ENCODE measurements around the gene DHX15.
A peak's percentile ranks its signal among the peaks of the same experiment; 100 is the strongest.

DHX15 gene

GRCh38 chr4:24544208-24544988 is 40.0 kb downstream of the DHX15 start:
- no peak for DNase-seq
- peaks cover 89% of the 10 kb centered on the region for H3K36me3 Mint-ChIP-seq (ENCODE audit: low read depth)
- H3K4me1 Mint-ChIP-seq (ENCODE audit: low read depth) = peaks cover 57% of the 10 kb centered on the region
- no peaks in the 10 kb centered on the region for H3K9me3 Mint-ChIP-seq
- no peak overlapping the region for H3K4me3 Mint-ChIP-seq
- H3K27me3 Mint-ChIP-seq = no peaks in the 10 kb centered on the region
- peak overlapping the region; percentile 11 for H3K27ac Mint-ChIP-seq

- H3K9me3 Mint-ChIP-seq = no peaks in the 10 kb centered on the region
- H3K36me3 Mint-ChIP-seq (ENCODE audit: low read depth) = peaks cover 97% of the 10 kb centered on the region
- H3K4me3 Mint-ChIP-seq = no peak overlapping the region
- peaks cover 24% of the 10 kb centered on the region for H3K4me1 Mint-ChIP-seq (ENCODE audit: low read depth)
- peak overlapping the region; percentile 44 for H3K27ac Mint-ChIP-seq
- no peak for DNase-seq
- H3K27me3 Mint-ChIP-seq = no peaks in the 10 kb centered on the region
Observed at GRCh38 chr4:24537025-24537424, 47.3 kb downstream of the DHX15 start.

- Mint-ChIP-seq H3K27ac (peak overlapping the region; percentile 27), H3K9me3 (no peaks in the 10 kb centered on the region), H3K4me3 (no peak overlapping the region), H3K27me3 (no peaks in the 10 kb centered on the region), H3K36me3 (ENCODE audit: low read depth) (peaks cover 96% of the 10 kb centered on the region), H3K4me1 (ENCODE audit: low read depth) (peaks cover 17% of the 10 kb centered on the region)
- DNase-seq = no peak
Observed at GRCh38 chr4:24535399-24535798, 49.0 kb downstream of the DHX15 start.

- DNase-seq = no peak
- Mint-ChIP-seq H3K9me3 (no peaks in the 10 kb centered on the region), H3K27me3 (no peaks in the 10 kb centered on the region), H3K4me1 (ENCODE audit: low read depth) (peaks cover 10% of the 10 kb centered on the region), H3K36me3 (ENCODE audit: low read depth) (peaks cover 96% of the 10 kb centered on the region), H3K4me3 (no peak overlapping the region), H3K27ac (no peak overlapping the region)
Observed at GRCh38 chr4:24533364-24533763, 51.0 kb downstream of the DHX15 start.

- Mint-ChIP-seq H3K4me1 (ENCODE audit: low read depth) (peaks cover 3% of the 10 kb centered on the region), H3K36me3 (ENCODE audit: low read depth) (peaks cover 98% of the 10 kb centered on the region), H3K27ac (no peak overlapping the region), H3K4me3 (no peak overlapping the region), H3K9me3 (no peaks in the 10 kb centered on the region), H3K27me3 (no peaks in the 10 kb centered on the region)
- no peak for DNase-seq
Observed at GRCh38 chr4:24529555-24529954, 54.8 kb downstream of the DHX15 start.

GRCh38 chr4:24527371-24527770 is 57.0 kb downstream of the DHX15 start:
- Mint-ChIP-seq H3K4me3 (no peak overlapping the region), H3K27me3 (no peaks in the 10 kb centered on the region)

GRCh38 chr4:24521544-24521943 is 62.8 kb downstream of the DHX15 start:
- H3K9me3 Mint-ChIP-seq = no peaks in the 10 kb centered on the region
- peak overlapping the region; percentile 34 for H3K27ac Mint-ChIP-seq
- peaks cover 37% of the 10 kb centered on the region for H3K4me1 Mint-ChIP-seq (ENCODE audit: low read depth)
- H3K27me3 Mint-ChIP-seq = no peaks in the 10 kb centered on the region
- DNase-seq = no peak
- H3K36me3 Mint-ChIP-seq (ENCODE audit: low read depth) = peaks cover 97% of the 10 kb centered on the region
- no peak overlapping the region for H3K4me3 Mint-ChIP-seq

More at GRCh38 chr4:24527371-24527770, 57.0 kb downstream of the DHX15 start:
- Mint-ChIP-seq H3K9me3 (no peaks in the 10 kb centered on the region), H3K36me3 (ENCODE audit: low read depth) (peaks cover 99% of the 10 kb centered on the region), H3K27ac (no peak overlapping the region), H3K4me1 (ENCODE audit: low read depth) (peaks cover 15% of the 10 kb centered on the region)
- no peak for DNase-seq

GRCh38 chr4:24519649-24520048 is 64.7 kb downstream of the DHX15 start:
- Mint-ChIP-seq H3K36me3 (ENCODE audit: low read depth) (peaks cover 93% of the 10 kb centered on the region), H3K27me3 (no peaks in the 10 kb centered on the region), H3K4me3 (no peak overlapping the region), H3K9me3 (no peaks in the 10 kb centered on the region), H3K27ac (no peak overlapping the region), H3K4me1 (ENCODE audit: low read depth) (peaks cover 33% of the 10 kb centered on the region)
- DNase-seq = no peak

- peaks cover 81% of the 10 kb centered on the region for H3K36me3 Mint-ChIP-seq (ENCODE audit: low read depth)
- H3K4me1 Mint-ChIP-seq (ENCODE audit: low read depth) = peaks cover 23% of the 10 kb centered on the region
Observed at GRCh38 chr4:24517676-24518075, 66.7 kb downstream of the DHX15 start.

GRCh38 chr4:24516926-24517325 is 67.4 kb downstream of the DHX15 start:
- Mint-ChIP-seq H3K36me3 (ENCODE audit: low read depth) (peaks cover 74% of the 10 kb centered on the region), H3K9me3 (no peaks in the 10 kb centered on the region)

More at GRCh38 chr4:24517676-24518075, 66.7 kb downstream of the DHX15 start:
- Mint-ChIP-seq H3K4me3 (no peak overlapping the region), H3K9me3 (no peaks in the 10 kb centered on the region), H3K27ac (no peak overlapping the region), H3K27me3 (no peaks in the 10 kb centered on the region)
- DNase-seq = no peak

GRCh38 chr4:24515698-24516097 is 68.7 kb downstream of the DHX15 start:
- H3K9me3 Mint-ChIP-seq = no peaks in the 10 kb centered on the region
- peaks cover 68% of the 10 kb centered on the region for H3K36me3 Mint-ChIP-seq (ENCODE audit: low read depth)
- peaks cover 17% of the 10 kb centered on the region for H3K4me1 Mint-ChIP-seq (ENCODE audit: low read depth)
- no peak overlapping the region for H3K4me3 Mint-ChIP-seq
- DNase-seq = no peak
- peak overlapping the region; percentile 59 for H3K27ac Mint-ChIP-seq
- H3K27me3 Mint-ChIP-seq = no peaks in the 10 kb centered on the region

More at GRCh38 chr4:24516926-24517325, 67.4 kb downstream of the DHX15 start:
- no peak for DNase-seq
- no peak overlapping the region for H3K4me3 Mint-ChIP-seq
- H3K4me1 Mint-ChIP-seq (ENCODE audit: low read depth) = peaks cover 22% of the 10 kb centered on the region
- H3K27ac Mint-ChIP-seq = peak overlapping the region; percentile 50
- H3K27me3 Mint-ChIP-seq = no peaks in the 10 kb centered on the region

- Mint-ChIP-seq H3K27ac (no peak overlapping the region), H3K27me3 (no peaks in the 10 kb centered on the region), H3K4me3 (no peak overlapping the region), H3K4me1 (ENCODE audit: low read depth) (peaks cover 14% of the 10 kb centered on the region), H3K9me3 (no peaks in the 10 kb centered on the region), H3K36me3 (ENCODE audit: low read depth) (peaks cover 66% of the 10 kb centered on the region)
- DNase-seq = no peak
Observed at GRCh38 chr4:24514808-24515207, 69.5 kb downstream of the DHX15 start.

GRCh38 chr4:24513718-24514117 is 70.6 kb downstream of the DHX15 start:
- H3K36me3 Mint-ChIP-seq (ENCODE audit: low read depth) = peaks cover 62% of the 10 kb centered on the region
- no peak for DNase-seq
- no peaks in the 10 kb centered on the region for H3K9me3 Mint-ChIP-seq
- H3K27me3 Mint-ChIP-seq = no peaks in the 10 kb centered on the region
- no peak overlapping the region for H3K4me3 Mint-ChIP-seq
- peaks cover 14% of the 10 kb centered on the region for H3K4me1 Mint-ChIP-seq (ENCODE audit: low read depth)
- peak overlapping the region; percentile 22 for H3K27ac Mint-ChIP-seq

- Mint-ChIP-seq H3K9me3 (no peaks in the 10 kb centered on the region), H3K27ac (no peak overlapping the region), H3K36me3 (ENCODE audit: low read depth) (peaks cover 40% of the 10 kb centered on the region), H3K27me3 (no peaks in the 10 kb centered on the region), H3K4me3 (no peak overlapping the region), H3K4me1 (ENCODE audit: low read depth) (no peaks in the 10 kb centered on the region)
- DNase-seq = no peak
Observed at GRCh38 chr4:24511371-24512063, 72.8 kb downstream of the DHX15 start.

GRCh38 chr4:24510091-24510490 is 74.3 kb downstream of the DHX15 start:
- no peak for DNase-seq
- no peaks in the 10 kb centered on the region for H3K4me1 Mint-ChIP-seq (ENCODE audit: low read depth)
- no peak overlapping the region for H3K4me3 Mint-ChIP-seq
- no peaks in the 10 kb centered on the region for H3K27me3 Mint-ChIP-seq
- H3K9me3 Mint-ChIP-seq = no peaks in the 10 kb centered on the region
- peaks cover 30% of the 10 kb centered on the region for H3K36me3 Mint-ChIP-seq (ENCODE audit: low read depth)
- H3K27ac Mint-ChIP-seq = no peak overlapping the region

Measured in activated T-cell treated with anti-CD3 and anti-CD28 coated beads, Interleukin-2, amount 50 U/mL, for 24 hours (primary cell).